ENCODE data around the gene ZBTB49. TPM values are rescaled to one million over a fixed set of nuclear protein-coding genes. Genes with fewer than 3 reads are reported as not detected.
"Not testable (repeated sequence)": the region's sequence is repeated elsewhere in the genome, so short reads cannot be mapped to it uniquely, and the experiment has no call there.

ZBTB49 gene
- total RNA-seq, 2 experiments from 2014 or later: 4.8 to 6.3 TPM

DNA sequence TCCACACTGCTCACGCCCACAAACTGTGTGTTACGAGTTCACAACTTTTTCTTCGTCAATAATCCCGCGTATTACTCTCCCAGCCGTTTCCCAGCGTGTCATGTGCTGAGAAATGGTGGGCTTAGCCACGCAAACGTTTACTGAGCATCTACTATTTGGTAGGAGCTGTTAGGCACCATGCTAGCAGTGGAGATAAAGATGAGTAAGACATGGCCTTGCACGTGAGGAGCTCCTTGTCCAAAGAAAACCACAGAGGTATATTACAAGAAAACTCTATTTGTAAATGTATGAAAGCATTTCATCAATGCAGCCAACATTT, 41.2 kb upstream of the ZBTB49 start:
- DNase-seq: peak; percentile 16
- Mint-ChIP-seq H3K9me3 (no peaks in the 10 kb centered on the region), H3K36me3 (ENCODE audit: low read depth) (peaks cover 15% of the 10 kb centered on the region), H3K27me3 (no peaks in the 10 kb centered on the region), H3K4me1 (ENCODE audit: low read depth) (peaks cover 25% of the 10 kb centered on the region), H3K27ac (peak overlapping the region; percentile 98), H3K4me3 (peak overlapping the region; percentile 98)
- TF ChIP-seq, protein P1, sequence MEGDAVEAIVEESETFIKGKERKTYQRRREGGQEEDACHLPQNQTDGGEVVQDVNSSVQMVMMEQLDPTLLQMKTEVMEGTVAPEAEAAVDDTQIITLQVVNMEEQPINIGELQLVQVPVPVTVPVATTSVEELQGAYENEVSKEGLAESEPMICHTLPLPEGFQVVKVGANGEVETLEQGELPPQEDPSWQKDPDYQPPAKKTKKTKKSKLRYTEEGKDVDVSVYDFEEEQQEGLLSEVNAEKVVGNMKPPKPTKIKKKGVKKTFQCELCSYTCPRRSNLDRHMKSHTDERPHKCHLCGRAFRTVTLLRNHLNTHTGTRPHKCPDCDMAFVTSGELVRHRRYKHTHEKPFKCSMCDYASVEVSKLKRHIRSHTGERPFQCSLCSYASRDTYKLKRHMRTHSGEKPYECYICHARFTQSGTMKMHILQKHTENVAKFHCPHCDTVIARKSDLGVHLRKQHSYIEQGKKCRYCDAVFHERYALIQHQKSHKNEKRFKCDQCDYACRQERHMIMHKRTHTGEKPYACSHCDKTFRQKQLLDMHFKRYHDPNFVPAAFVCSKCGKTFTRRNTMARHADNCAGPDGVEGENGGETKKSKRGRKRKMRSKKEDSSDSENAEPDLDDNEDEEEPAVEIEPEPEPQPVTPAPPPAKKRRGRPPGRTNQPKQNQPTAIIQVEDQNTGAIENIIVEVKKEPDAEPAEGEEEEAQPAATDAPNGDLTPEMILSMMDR (IDR thresholded peaks at IDR 0.05): no peak
- CTCF ChIA-PET: interaction anchor here (0.9 to 1.9 kb wide), 7 partner anchors 11 to 95 kb away, joined by 3 to 14 read pairs (median 4); no protein-coding TSS in a partner anchor
- no peak for ATAC-seq
- intact Hi-C loops (cut with micrococcal nuclease): no loop called here
- POLR2A ChIA-PET: interaction anchor here (0.7 to 1.4 kb wide), 7 partner anchors 37 to 271 kb away, joined by 3 to 5 read pairs (median 3); partner anchors contain the start of genes LYAR and ZBTB49

DNA sequence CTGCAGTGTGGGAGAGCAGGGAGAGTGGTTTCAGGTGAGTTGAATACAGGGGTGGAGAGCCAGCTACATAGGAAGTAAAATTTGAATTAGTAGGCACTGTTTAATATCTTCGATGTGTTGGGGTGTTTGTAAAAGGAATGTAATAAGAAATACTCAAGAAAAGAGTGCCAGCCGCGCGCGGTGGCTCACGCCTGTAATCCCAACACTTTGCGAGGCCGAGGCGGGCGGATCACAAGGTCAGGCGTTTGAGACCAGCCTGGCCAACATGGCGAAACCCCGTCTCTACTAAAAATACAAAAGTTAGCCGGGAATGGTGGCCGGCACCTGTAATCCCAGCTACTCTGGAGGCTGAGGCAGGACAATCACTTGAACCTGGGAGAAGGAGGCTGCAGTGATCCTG, 40.7 kb upstream of the ZBTB49 start:
- Mint-ChIP-seq H3K36me3 (ENCODE audit: low read depth) (peaks cover 13% of the 10 kb centered on the region), H3K4me1 (ENCODE audit: low read depth) (peaks cover 25% of the 10 kb centered on the region), H3K4me3 (peak overlapping the region; percentile 98)
- DNase-seq; intact Hi-C loops (cut with micrococcal nuclease); H3K27me3 Mint-ChIP-seq; H3K27ac Mint-ChIP-seq; ATAC-seq; H3K9me3 Mint-ChIP-seq: not testable (repeated sequence)
- ChIA-PET CTCF (interaction anchor here (0.9 to 1.9 kb wide), 7 partner anchors 10 to 94 kb away, joined by 3 to 14 read pairs (median 4); no protein-coding TSS in a partner anchor), POLR2A (interaction anchor here (0.9 kb wide), 2 partner anchors 41 to 90 kb away, joined by 3 to 5 read pairs; partner anchors contain the start of genes LYAR and ZBTB49)

DNA sequence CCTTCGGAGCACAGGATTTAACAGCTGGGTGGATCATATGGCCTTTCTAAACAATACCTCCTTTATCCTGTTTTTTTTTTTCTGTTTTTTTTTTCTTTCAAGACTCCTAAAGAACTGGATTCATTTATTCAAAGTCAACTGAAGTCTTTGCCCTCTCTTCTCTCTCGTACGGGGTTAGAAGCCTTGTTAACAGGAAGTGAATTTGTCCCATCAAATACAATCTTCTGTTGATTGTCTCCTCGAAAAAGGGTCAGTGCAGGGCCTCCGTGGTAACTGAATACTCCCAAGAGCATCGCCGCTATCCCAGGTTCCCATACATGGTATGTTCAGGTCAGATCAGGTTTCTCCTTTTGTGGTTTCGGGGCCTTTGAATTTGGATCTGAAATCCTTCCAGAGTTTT, 40.2 kb upstream of the ZBTB49 start:
- no peak overlapping the region for H3K27ac Mint-ChIP-seq
- peaks cover 24% of the 10 kb centered on the region for H3K4me1 Mint-ChIP-seq (ENCODE audit: low read depth)
- ChIA-PET POLR2A (no interaction called here), CTCF (interaction anchor here (1.2 kb wide), 1 partner anchor 77 kb away, joined by 4 read pairs; no protein-coding TSS in a partner anchor)
- no peaks in the 10 kb centered on the region for H3K27me3 Mint-ChIP-seq
- H3K4me3 Mint-ChIP-seq: peak overlapping the region; percentile 28
- intact Hi-C loops (cut with micrococcal nuclease): loop anchor here (5.0 kb wide), 1 partner anchor 182 kb away; no protein-coding TSS in a partner anchor
- H3K9me3 Mint-ChIP-seq: no peaks in the 10 kb centered on the region
- H3K36me3 Mint-ChIP-seq (ENCODE audit: low read depth): peaks cover 13% of the 10 kb centered on the region
- TF ChIP-seq, protein P1 (IDR thresholded peaks at IDR 0.05): no peak
- ATAC-seq (no peak), DNase-seq (no peak)

DNA sequence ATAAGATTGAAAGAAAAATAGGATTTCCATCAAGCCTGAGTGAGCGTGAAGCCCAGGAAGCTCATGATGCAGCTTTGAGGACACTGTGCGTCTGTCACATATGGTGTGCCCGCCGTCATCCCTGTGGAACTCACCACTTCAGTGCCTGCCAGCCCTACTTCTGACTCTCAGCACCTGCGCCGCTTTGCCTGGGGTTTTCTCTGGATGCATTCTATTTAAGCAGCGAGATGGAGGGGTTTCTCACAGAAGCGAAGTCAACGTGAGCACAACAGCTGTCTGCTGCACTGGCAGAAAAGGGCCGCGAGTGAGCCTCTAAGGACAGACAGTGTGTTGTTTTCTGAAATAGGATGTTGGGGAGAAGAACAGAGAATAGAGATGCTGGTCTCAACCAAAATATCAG, 35.9 kb upstream of the ZBTB49 start:
- DNase-seq (no peak), ATAC-seq (no peak)
- no peak overlapping the region for H3K4me3 Mint-ChIP-seq
- H3K27me3 Mint-ChIP-seq: no peaks in the 10 kb centered on the region
- intact Hi-C loops (cut with micrococcal nuclease): loop anchor here (5.0 kb wide), 1 partner anchor 178 kb away; no protein-coding TSS in a partner anchor
- TF ChIP-seq, protein P1 (IDR thresholded peaks at IDR 0.05): no peak
- ChIA-PET POLR2A (no interaction called here), CTCF (no interaction called here)
- H3K27ac Mint-ChIP-seq: no peak overlapping the region
- H3K36me3 Mint-ChIP-seq (ENCODE audit: low read depth): no peaks in the 10 kb centered on the region
- peaks cover under 1% of the 10 kb centered on the region for H3K4me1 Mint-ChIP-seq (ENCODE audit: low read depth)
- H3K9me3 Mint-ChIP-seq: no peaks in the 10 kb centered on the region

DNA sequence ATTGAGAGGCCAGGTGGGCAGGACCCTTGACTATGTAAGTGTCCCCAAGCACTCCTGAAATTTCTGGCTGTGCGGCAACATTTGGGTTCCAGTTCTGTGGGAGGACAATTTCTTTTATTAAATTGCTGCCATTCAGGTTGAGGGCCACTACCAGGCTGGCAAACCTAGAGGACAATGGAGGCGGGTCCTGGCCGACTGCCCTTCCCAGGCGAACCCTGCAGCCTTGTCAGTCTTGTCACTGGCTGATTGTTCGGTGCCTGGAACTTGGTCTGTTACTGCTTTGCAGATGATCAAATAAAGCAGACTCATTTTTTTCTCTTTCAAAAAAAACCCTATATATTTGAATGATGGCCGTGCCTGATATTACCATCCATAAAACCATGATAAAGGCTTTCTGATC, 35.4 kb upstream of the ZBTB49 start:
- POLR2A ChIA-PET: no interaction called here
- Mint-ChIP-seq H3K27me3 (no peaks in the 10 kb centered on the region), H3K4me3 (no peak overlapping the region), H3K27ac (no peak overlapping the region), H3K9me3 (no peaks in the 10 kb centered on the region), H3K4me1 (ENCODE audit: low read depth) (no peaks in the 10 kb centered on the region), H3K36me3 (ENCODE audit: low read depth) (no peaks in the 10 kb centered on the region)
- CTCF ChIA-PET: interaction anchor here (1.7 to 2.4 kb wide), 2 partner anchors 81 to 84 kb away, joined by 4 to 10 read pairs; no protein-coding TSS in a partner anchor
- DNase-seq: no peak
- TF ChIP-seq, protein P1 (IDR thresholded peaks at IDR 0.05): no peak
- intact Hi-C loops (cut with micrococcal nuclease): loop anchor here (5.0 kb wide), 1 partner anchor 178 kb away; no protein-coding TSS in a partner anchor
- no peak for ATAC-seq
